SU-DHL-6 (cell line): Measurements from ENCODE around the gene ATOH8.

ENCODE experiments used
- H2AFZ ChIP-seq: fragments of 200-600 bp; sonication (generic); 2 replicates; pipeline ENCODE4 v1.6.1; 2014; ENCODE audit warnings: low read depth, mild to moderate bottlenecking, moderate library complexity, mixed read lengths, antibody characterized with exemption, low read length; ENCODE audit not compliant: severe bottlenecking
- H3F3A ChIP-seq: fragments of 200-600 bp; shearing (Covaris generic); 2 replicates; pipeline ENCODE4 v1.6.0; 2016; ENCODE audit warnings: antibody characterized with exemption, mild to moderate bottlenecking; ENCODE audit not compliant: insufficient read depth
- H3K27ac ChIP-seq: fragments of 200-600 bp; sonication (generic); 2 replicates; pipeline ENCODE4 v1.5.1; 2016; ENCODE audit warnings: low read depth, mild to moderate bottlenecking, low read length, moderate library complexity, mixed read lengths
- H3K27me3 ChIP-seq: fragments of 200-600 bp; sonication (generic), shearing (Covaris generic); 2 replicates; pipeline ENCODE4 v1.6.0; 2014; ENCODE audit warnings: mild to moderate bottlenecking, low read length
- H3K36me3 ChIP-seq: fragments of 200-600 bp; sonication (generic); 2 replicates; pipeline ENCODE4 v1.6.1; 2014; ENCODE audit warnings: mild to moderate bottlenecking, low read length, mixed read lengths
- H3K4me2 ChIP-seq: fragments of 300-600, 200-600 bp; shearing (Covaris generic), sonication (generic); 2 replicates; pipeline ENCODE4 v1.6.0; 2014; ENCODE audit warnings: low read length, low read depth, mild to moderate bottlenecking; ENCODE audit not compliant: poor library complexity, severe bottlenecking
- H3K4me3 ChIP-seq: fragments of 200-600 bp; sonication (generic); 2 replicates; pipeline ENCODE4 v1.5.1; 2014; ENCODE audit warnings: antibody characterized with exemption, low read length, mild to moderate bottlenecking, mixed read lengths; ENCODE audit not compliant: insufficient read depth, poor library complexity, severe bottlenecking
- H3K79me2 ChIP-seq: fragments of 200-600 bp; sonication (generic); 2 replicates; pipeline ENCODE4 v1.6.1; 2014; ENCODE audit warnings: mild to moderate bottlenecking, low read length, moderate library complexity; ENCODE audit not compliant: insufficient read depth
- H3K9ac ChIP-seq: fragments of 200-600 bp; sonication (generic); 2 replicates; pipeline ENCODE4 v1.7.0; 2014; ENCODE audit warnings: mild to moderate bottlenecking, low read length
- H3K9me2 ChIP-seq: fragments of 200-600 bp; sonication (generic); replicated peaks from 2 replicates; pipeline ENCODE4 v1.6.1; 2014; ENCODE audit warnings: low read length; ENCODE audit not compliant: insufficient read depth
- H3K9me3 ChIP-seq: fragments of 200-600 bp; sonication (generic); 2 replicates; pipeline ENCODE4 v1.6.1; 2014; ENCODE audit warnings: low read length, mixed read lengths; ENCODE audit not compliant: insufficient read depth
- H4K20me1 ChIP-seq: fragments of 200-600 bp; sonication (generic); 2 replicates; pipeline ENCODE4 v1.6.1; 2014; ENCODE audit warnings: low read depth, mild to moderate bottlenecking, antibody characterized with exemption, low read length, moderate library complexity, mixed read lengths
- CTCF ChIP-seq: fragments of 200-600 bp; sonication (generic); IDR thresholded peaks from one replicate; pipeline ENCODE4 v1.5.1; 2017; ENCODE audit warnings: antibody characterized with exemption, mild to moderate bottlenecking, low read length, moderate library complexity; ENCODE audit not compliant: insufficient read depth, poor library complexity, severe bottlenecking
- EZH2phosphoT487 ChIP-seq: fragments of 200-600 bp; sonication (generic), shearing (Covaris generic); conservative IDR thresholded peaks from 2 replicates; pipeline ENCODE4 v1.6.1; 2018; ENCODE audit warnings: mild to moderate bottlenecking, antibody characterized with exemption, low read length, moderate library complexity, mixed read lengths

Gene ATOH8

GRCh38 chr2:85803704-85804425 lies 50.1 kb downstream of the ATOH8 start:
- Histone ChIP-seq H3K4me2 (no peak overlapping the region), H3K4me3 (no peak overlapping the region), H3K27ac (no peak overlapping the region), H3K9me2 (no peaks in the 10 kb centered on the region), H3K9me3 (no peaks in the 10 kb centered on the region), H3K79me2 (no peaks in the 10 kb centered on the region), H3F3A (no peaks in the 10 kb centered on the region), H4K20me1 (no peaks in the 10 kb centered on the region), H3K36me3 (no peaks in the 10 kb centered on the region), H3K9ac (no peak overlapping the region), H2AFZ (no peak overlapping the region), H3K27me3 (no peaks in the 10 kb centered on the region)
- no peak for TF ChIP-seq CTCF
- TF ChIP-seq EZH2phosphoT487: no peak

- no peaks in the 10 kb centered on the region for H3F3A ChIP-seq
- H2AFZ ChIP-seq: no peak overlapping the region
- H3K27ac ChIP-seq: no peak overlapping the region
- no peaks in the 10 kb centered on the region for H3K9me2 ChIP-seq
- no peak overlapping the region for H3K9ac ChIP-seq
- no peaks in the 10 kb centered on the region for H4K20me1 ChIP-seq
- no peaks in the 10 kb centered on the region for H3K27me3 ChIP-seq
- no peaks in the 10 kb centered on the region for H3K36me3 ChIP-seq
- no peaks in the 10 kb centered on the region for H3K79me2 ChIP-seq
- H3K4me3 ChIP-seq: no peak overlapping the region
- TF ChIP-seq EZH2phosphoT487 (no peak), CTCF (peak; percentile 46)
- H3K4me2 ChIP-seq: no peak overlapping the region
- H3K9me3 ChIP-seq: no peaks in the 10 kb centered on the region
Measured at GRCh38 chr2:85804583-85804982, 50.8 kb downstream of the ATOH8 start.

GRCh38 chr2:85806358-85807118 lies 52.7 kb downstream of the ATOH8 start:
- Histone ChIP-seq H4K20me1 (no peaks in the 10 kb centered on the region), H3K27ac (no peak overlapping the region), H3K79me2 (no peaks in the 10 kb centered on the region), H3K4me2 (no peak overlapping the region), H3K4me3 (no peak overlapping the region), H3K9me2 (no peaks in the 10 kb centered on the region), H3K9ac (no peak overlapping the region), H2AFZ (no peak overlapping the region), H3K27me3 (no peaks in the 10 kb centered on the region), H3K36me3 (no peaks in the 10 kb centered on the region), H3K9me3 (no peaks in the 10 kb centered on the region), H3F3A (no peaks in the 10 kb centered on the region)
- no peak for TF ChIP-seq EZH2phosphoT487
- no peak for TF ChIP-seq CTCF
